ENCODE data around the gene CCL16.
"Not testable (repeated sequence)": the region's sequence is repeated elsewhere in the genome, so short reads cannot be mapped to it uniquely, and the experiment has no call there.

Gene CCL16, protein sequence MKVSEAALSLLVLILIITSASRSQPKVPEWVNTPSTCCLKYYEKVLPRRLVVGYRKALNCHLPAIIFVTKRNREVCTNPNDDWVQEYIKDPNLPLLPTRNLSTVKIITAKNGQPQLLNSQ

DNA sequence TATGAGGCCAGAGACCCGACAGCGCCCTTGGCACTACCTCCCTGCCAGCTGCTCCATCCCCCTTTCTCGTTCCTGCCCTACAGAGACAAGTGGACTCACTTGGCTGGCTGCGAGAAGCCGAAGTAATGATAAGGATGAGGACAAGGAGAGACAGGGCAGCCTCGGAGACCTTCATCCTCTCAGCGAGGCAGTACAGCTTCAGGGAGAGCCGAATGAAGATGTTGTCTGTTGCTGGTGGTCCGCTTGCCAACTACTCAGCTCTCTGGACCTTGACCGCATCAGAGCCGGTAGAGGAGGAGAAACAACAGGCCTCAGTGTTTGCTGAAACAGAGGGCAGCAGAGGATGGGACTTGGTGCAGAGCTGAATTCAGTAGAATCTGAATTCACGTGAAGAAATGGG, at the start of gene CCL16:
TSS of gene CCL16 (minus strand) at position 252 of the 400 bp plus-strand sequence. CDS start at position 175, 77 bp downstream.
- no peak for DNase-seq (ENCODE audit: low read depth)

GRCh38 chr17:36030956-36031355, 49.7 kb upstream of the CCL16 start:
- no peak for DNase-seq (ENCODE audit: low read depth)

DNA sequence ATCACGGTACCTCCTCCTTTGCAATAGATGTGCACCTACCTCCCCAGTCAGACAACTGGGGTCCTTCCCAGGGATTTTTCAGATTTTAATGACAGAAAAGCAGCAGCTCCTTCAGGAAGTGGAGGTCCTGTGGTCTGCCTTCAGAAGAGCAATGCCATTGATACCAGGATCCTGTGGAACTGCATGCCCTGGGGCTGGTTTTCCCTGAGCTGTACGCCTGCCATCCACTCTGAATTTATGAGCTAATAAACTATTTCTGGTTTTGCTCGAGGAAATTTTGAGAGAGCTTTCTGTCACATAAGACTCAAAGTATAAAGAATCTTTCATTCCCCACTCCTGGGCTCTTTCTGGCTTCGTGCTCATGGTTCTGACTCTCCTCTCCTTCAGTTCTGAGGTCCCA, 46.5 kb upstream of the CCL16 start:
- DNase-seq (ENCODE audit: low read depth) = no peak

DNA sequence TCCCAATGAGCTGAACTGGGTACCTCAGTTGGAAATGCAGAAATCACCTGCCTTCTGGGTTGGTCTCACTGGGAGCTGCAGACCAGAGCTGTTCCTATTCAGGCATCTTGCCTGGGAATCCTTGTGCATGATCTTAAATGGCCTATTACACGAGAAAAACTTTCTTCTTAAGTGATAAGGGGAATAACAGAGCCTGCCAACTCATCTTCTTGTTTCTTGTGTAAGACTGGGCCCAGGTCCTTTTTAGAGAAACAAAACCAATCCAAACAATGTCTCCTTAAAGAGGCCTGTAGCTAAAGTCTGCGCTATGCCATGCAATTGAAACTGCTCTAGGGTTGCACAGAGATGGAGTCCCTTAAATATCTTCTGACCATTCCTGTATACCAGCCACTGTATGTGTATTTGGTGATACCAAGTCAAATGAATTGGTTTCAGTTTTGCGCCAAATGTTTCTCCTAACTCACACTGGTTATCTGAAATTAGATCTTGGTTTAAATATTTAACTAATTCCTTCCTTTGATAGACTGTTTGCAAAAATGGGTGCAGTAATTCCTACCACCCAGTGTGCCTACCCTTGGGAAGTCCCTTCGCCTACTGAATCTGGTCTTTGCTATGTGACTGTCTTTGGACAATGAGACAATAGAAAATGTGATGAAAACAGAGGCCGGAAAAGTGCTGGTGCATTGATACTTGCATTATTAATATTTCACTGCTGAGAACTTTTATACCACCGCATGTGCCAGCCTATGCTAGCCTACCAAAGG, 43.0 kb upstream of the CCL16 start:
- no peak for DNase-seq (ENCODE audit: low read depth)

DNA sequence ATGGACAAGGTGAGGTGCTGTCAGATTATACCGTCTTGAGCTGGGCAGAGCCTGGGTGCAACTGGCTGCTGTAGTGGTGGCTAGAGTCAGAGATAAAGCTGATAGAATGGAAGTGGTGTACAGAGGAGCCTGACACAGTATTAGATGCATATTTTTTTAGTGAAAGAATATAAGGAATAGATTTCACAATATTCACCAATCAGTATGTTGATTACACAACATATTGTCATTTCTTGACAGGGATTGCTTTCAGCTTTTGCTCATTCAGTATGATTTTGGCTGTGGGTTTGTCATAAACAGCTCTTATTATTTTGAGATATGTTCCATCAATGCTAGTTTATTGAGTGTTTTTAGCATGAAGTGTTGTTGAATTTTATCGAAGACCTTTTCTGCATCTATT, 38.1 kb upstream of the CCL16 start:
- DNase-seq (ENCODE audit: low read depth) = no peak

DNA sequence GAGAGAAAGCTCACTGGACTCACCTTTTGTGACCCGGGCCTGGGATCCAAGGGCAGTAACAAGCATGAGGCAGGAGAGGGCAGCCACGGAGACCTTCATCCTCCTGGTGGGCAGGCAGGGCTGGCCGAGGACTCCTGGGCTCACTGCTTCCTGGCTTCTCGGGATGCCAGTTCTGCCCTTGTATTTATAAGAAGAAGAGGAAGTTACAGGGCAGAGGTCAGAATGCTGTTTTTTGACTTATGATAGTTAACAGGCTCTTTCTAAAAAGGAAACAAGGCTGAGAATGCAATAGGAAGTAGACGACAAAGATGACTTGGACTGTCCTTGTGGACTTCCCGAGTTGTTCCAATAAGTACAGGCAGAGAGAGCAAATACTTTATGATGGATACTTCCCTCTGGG, 36.5 kb upstream of the CCL16 start, which contains the start of gene CCL23:
TSS of gene CCL23 (minus strand) at position 174 of the 400 bp plus-strand sequence. CDS start at position 99, 75 bp downstream.
- no peak for DNase-seq (ENCODE audit: low read depth)

DNA sequence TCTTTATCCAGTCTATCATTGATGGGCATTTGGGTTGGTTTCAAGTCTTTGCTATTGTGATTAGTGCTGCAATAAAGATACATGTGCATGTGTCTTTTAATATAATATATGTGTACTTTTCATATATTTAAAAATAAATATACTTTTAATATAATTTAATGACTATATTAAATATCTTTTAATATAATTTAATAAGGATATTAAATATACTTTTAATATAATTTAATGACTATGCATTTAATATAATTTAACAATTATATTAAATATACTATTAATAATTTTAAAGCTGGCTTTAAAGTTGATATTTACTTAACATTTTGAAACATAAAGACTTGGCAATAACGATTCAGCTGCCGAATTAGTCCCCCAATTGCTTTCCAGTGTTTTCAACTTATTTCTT, 35.3 kb upstream of the CCL16 start:
- DNase-seq (ENCODE audit: low read depth) = no peak

- not testable (repeated sequence) for DNase-seq (ENCODE audit: low read depth)
These were observed 34.6 kb upstream of the CCL16 start for GRCh38 chr17:36015895-36016294.

DNA sequence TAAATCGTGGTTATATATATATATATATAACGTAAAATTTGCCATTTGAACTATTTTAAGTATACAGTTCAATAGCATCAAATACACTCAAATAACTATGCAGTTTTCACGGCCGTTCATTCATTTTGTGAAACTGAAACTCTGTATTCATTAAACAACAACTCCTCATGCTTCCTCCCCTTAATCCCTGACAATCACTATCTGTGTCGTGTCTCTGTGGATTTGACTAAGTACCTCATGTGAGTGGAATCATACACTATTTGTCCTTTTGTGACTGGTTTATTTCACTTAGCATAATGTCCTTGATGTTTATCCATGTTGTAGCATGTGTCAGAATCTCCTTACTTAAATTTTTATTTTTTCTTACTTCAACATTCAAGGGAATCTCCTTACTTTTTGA, 33.6 kb upstream of the CCL16 start:
- no peak for DNase-seq (ENCODE audit: low read depth)

GRCh38 chr17:36011201-36011600, 29.9 kb upstream of the CCL16 start:
- no peak for DNase-seq (ENCODE audit: low read depth)

- DNase-seq (ENCODE audit: low read depth) = peak; percentile 32
These were observed 27.8 kb upstream of the CCL16 start for GRCh38 chr17:36008998-36009665.

DNA sequence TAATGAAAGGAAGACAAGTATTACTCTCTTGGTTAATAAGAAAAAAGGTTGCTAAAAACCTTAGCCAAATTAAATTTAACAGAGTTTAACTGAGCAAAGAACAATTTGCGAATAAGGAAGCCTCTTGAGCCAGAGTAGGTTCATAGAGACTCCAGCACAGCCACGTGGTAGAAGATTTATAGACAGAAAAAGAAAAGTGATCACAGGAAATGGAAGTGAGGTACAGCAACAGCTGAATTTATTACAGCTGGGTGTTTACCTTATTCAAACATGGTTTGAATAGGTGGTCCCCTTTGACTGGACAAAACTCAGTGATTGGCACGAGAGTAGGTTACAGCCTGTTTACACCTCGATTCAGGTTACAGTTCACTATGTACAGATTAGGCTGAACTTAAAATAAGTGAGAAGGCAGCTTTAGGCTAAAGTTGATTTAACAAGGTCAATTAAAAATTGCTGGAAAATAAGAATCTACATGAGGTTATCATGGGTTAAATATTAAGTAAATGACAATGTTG, 23.4 kb upstream of the CCL16 start:
- DNase-seq (ENCODE audit: low read depth) = no peak

- DNase-seq (ENCODE audit: low read depth) = no peak
These were observed 21.3 kb upstream of the CCL16 start for GRCh38 chr17:36002631-36003030.

DNA sequence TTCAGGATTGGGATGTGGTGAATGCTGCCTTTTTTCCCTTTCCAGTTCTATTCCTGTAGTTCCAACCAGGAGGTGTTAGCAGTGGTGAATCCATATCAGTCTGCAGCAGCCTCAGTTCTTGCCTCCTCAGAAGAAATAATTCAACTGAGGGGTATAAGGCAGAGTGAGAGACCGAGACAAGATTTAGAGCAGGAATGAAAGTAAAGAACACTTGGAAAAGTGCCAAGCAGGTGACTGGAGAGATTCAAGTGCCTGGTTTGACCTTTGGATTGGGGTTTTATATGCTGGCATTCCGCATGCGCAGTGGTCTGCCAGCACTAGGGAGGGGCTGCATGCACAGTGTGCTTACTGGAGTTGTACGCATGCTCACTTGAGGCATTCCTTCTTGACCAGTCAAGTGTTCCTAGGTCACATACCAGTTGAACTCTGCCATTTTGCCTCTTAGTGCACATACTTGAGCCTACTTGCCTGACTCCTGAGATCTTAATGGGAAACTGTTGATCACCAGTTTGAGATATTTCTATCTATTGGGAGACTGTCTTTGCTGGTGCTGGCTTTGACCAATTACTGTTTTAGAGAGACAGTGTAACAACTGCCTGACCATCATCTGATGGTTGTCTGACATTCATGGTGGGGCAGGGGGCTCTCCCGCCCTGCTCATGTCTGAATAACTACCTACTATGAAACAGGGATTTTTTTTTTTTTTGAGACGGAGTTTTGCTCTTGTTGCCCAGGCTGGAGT, 20.7 kb upstream of the CCL16 start:
- no peak for DNase-seq (ENCODE audit: low read depth)

GRCh38 chr17:36001110-36001771, 19.9 kb upstream of the CCL16 start, which contains the start of gene CCL15:
Gene CCL15 (minus strand): TSS chr17:36001553. CDS start chr17:36001492, 61 bp downstream.
- DNase-seq (ENCODE audit: low read depth) = no peak

DNA sequence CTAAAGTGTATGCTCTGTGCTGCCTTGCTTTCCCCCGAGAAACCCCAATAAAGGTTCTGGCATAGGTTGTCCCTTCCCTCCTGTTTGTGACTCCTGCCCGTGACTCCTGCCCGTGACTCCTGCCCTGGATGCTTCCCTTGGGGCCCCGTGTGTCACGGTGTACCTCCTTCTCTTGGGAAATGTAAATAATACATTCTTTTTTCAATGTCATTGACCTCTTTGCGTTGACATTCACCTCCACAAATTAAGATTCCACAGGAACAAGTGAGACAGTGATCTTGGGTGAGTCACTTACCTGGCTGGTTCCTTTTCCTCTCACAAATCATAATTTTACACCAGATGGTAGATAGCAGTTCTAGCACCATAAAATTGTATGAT, 19.4 kb upstream of the CCL16 start:
- no peak for DNase-seq (ENCODE audit: low read depth)

GRCh38 chr17:35998756-35999155, 17.5 kb upstream of the CCL16 start:
- DNase-seq (ENCODE audit: low read depth) = no peak

DNA sequence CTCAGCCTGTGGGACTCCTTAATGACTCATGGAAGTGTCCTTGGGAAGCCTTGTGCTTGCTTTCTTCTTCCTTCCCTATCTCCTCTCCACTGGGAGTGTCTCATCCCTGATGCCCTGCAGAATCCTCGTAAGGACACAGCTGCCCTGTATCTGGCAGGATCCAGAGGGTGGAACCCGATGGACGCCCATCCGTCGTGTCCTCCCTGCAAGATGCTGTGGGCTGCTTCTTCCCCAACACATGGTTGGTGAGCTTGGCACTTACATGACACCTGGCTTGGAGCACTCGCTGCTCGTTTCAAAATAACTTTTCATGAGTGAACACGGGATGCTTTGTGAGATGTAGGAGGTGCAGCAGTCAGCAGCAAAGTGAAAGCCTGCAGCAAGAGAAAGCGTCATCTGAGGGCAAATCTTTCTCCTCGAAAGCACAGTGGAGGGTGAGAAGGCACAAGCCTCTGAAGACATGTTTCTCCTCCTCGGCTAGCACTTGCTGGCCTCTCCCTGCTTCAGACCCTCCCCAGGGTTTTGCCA, 16.8 kb upstream of the CCL16 start:
- no peak for DNase-seq (ENCODE audit: low read depth)

- DNase-seq (ENCODE audit: low read depth) = not testable (repeated sequence)
These were observed 14.0 kb upstream of the CCL16 start for GRCh38 chr17:35995346-35995745.

- no peak for DNase-seq (ENCODE audit: low read depth)
These were observed 9.8 kb upstream of the CCL16 start for GRCh38 chr17:35991075-35991474.

GRCh38 chr17:35988164-35988563, 6.9 kb upstream of the CCL16 start:
- no peak for DNase-seq (ENCODE audit: low read depth)
